ENCODE results near the gene TUSC1.

DNA sequence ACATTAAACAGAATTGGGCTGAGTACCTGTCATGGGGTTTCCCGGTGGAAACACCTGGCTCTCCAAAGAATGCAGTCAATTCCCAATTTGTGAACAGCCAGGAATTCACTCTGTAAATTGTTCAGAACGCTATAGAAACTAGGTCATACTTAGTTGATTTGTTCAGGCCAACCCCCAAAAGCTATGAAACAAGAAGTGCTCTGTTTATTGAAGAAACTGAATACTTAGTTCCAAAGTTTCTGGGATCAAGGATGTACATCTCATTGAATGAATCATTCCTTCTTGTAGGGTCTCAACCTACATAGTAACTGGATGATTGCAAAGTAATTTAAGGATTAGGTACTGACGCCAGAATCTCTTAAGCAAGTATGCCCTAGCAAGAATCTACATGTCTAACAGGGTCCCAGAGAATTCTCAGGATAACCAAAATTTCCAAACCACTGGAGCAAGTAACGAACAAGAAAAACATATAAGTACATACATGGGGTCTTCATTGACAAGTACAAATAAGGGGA is 659 bp upstream of the TUSC1 start:
- TF ChIP-seq POLR2AphosphoS5 (IDR thresholded peaks at IDR 0.05; ENCODE audit: low read depth, low read length): no peak
- no peak for TF ChIP-seq POLR2A (IDR thresholded peaks at IDR 0.05; ENCODE audit: low read depth, low read length)
- no peak for TF ChIP-seq TAF1 (IDR thresholded peaks at IDR 0.05; ENCODE audit: borderline replicate concordance, low read depth, low read length)
